B cell (primary cell): ENCODE measurements around the gene MS4A5. TPM values are rescaled to one million over a fixed set of nuclear protein-coding genes. Genes with fewer than 3 reads are reported as not detected.

Source experiments
- ATAC-seq: fragments of 200-7000 bp; cut with Tn5 transposase; one replicate; pipeline ENCODE4 v1.10.0; 2021; ENCODE audit warnings: low read depth, mild to moderate bottlenecking, moderate number of reproducible peaks, moderate library complexity
- CTCF ChIA-PET: fragments of 350-600 bp; sonication (Branson Sonifier 250); formaldehyde crosslinking; loops from one replicate; lab custom pipeline; 2021; ENCODE audit warnings: antibody characterized with exemption, inconsistent platforms; lab: Charles Lee
- POLR2A ChIA-PET: fragments of 350-600 bp; sonication (Branson Sonifier 250); formaldehyde crosslinking; loops from one replicate; lab custom pipeline; 2021; ENCODE audit warnings: antibody characterized with exemption; lab: Charles Lee
- DNase-seq: peaks from one replicate; pipeline ENCODE4 v3.0.0; 2013
- H2AFZ ChIP-seq: 2 replicates; pipeline ENCODE4 v1.6.1; 2012; ENCODE audit warnings: mild to moderate bottlenecking, low read depth, low read length; ENCODE audit not compliant: insufficient read depth, poor library complexity, severe bottlenecking
- H3K27ac ChIP-seq, 2 donors: 1 replicate in 1 of 2; 2 replicates in 1 of 2; pipeline ENCODE4 v1.5.1; 2012 to 2013; ENCODE audit warnings: low read length in 2 of 2, mild to moderate bottlenecking in 2 of 2, moderate library complexity in 1 of 2
- H3K27me3 ChIP-seq, 4 experiments: fragments of 200-600 bp in 1 of 4; sonication (generic) in 1 of 4; replicated peaks in 1 of 4; 1 replicate in 2 of 4; 2 replicates in 2 of 4; pipeline versions ENCODE4 v1.6.1 to v1.7.0; 2013 to 2016; ENCODE audit warnings: low read length in 3 of 4, mild to moderate bottlenecking in 2 of 4, mixed read lengths in 1 of 4, moderate library complexity in 1 of 4; ENCODE audit not compliant: insufficient read depth in 4 of 4, control insufficient read depth in 3 of 4; ENCODE audit errors: control extremely low read depth in 1 of 4
- H3K36me3 ChIP-seq, 2 experiments: replicated peaks in 1 of 2; 1 replicate in 1 of 2; 2 replicates in 1 of 2; pipeline versions ENCODE4 v1.6.1 to v1.7.1; 2013; ENCODE audit warnings: low read length in 1 of 2; ENCODE audit not compliant: insufficient read depth in 2 of 2, control insufficient read depth in 1 of 2; ENCODE audit errors: control extremely low read depth in 1 of 2, extremely low read depth in 1 of 2
- H3K4me1 ChIP-seq, 2 donors: fragments of 200-600 bp in 1 of 2; sonication (generic) in 1 of 2; 1 replicate in 1 of 2; 2 replicates in 1 of 2; pipeline versions ENCODE4 v1.5.1 to v1.6.1; 2013 to 2017; ENCODE audit warnings: low read length in 2 of 2; ENCODE audit not compliant: control insufficient read depth in 2 of 2, insufficient read depth in 2 of 2
- H3K4me2 ChIP-seq: replicated peaks from 2 replicates; pipeline ENCODE3; 2012; ENCODE audit warnings: mild to moderate bottlenecking, low read depth, low read length; ENCODE audit not compliant: poor library complexity, severe bottlenecking
- H3K4me3 ChIP-seq, 5 experiments: fragments of 200-600 bp in 1 of 5; sonication (generic) in 1 of 5; 1 replicate in 3 of 5; 2 replicates in 2 of 5; pipeline versions ENCODE4 v1.5.1 to v1.7.0; 2011 to 2016; ENCODE audit warnings: low read length in 4 of 5, mild to moderate bottlenecking in 4 of 5, low read depth in 2 of 5, control low read depth in 1 of 5, moderate library complexity in 1 of 5; ENCODE audit not compliant: insufficient read depth in 1 of 5; ENCODE audit errors: control extremely low read depth in 1 of 5, extremely low read depth in 1 of 5
- H3K79me2 ChIP-seq: fragments of 200-600 bp; sonication (generic); one replicate; pipeline ENCODE4 v1.6.0; 2016; ENCODE audit warnings: low read length; ENCODE audit not compliant: control insufficient read depth, insufficient read depth
- H3K9ac ChIP-seq: fragments of 200-600 bp; sonication (generic); 2 replicates; pipeline ENCODE4 v1.6.1; 2017; ENCODE audit warnings: mild to moderate bottlenecking, low read length, moderate library complexity
- H3K9me3 ChIP-seq, 3 donors: one replicate each; pipeline versions ENCODE4 v1.6.1 to v1.7.1; 2013; ENCODE audit warnings: low read length in 2 of 3; ENCODE audit not compliant: control insufficient read depth in 2 of 3, insufficient read depth in 1 of 3; ENCODE audit errors: control extremely low read depth in 1 of 3
- H4K20me1 ChIP-seq: 2 replicates; pipeline ENCODE4 v1.6.0; 2012; ENCODE audit warnings: mild to moderate bottlenecking, low read length; ENCODE audit not compliant: insufficient read depth, control insufficient read depth, poor library complexity, severe bottlenecking
- H3K27ac Mint-ChIP-seq: one replicate; pipeline ENCODE4 v1.8.0; 2021; ENCODE audit warnings: mixed read lengths
- H3K27me3 Mint-ChIP-seq: one replicate; pipeline ENCODE4 v1.8.0; 2021; ENCODE audit warnings: mixed read lengths
- H3K4me1 Mint-ChIP-seq: one replicate; pipeline ENCODE4 v1.8.0; 2021; ENCODE audit warnings: mixed read lengths
- H3K4me3 Mint-ChIP-seq: one replicate; pipeline ENCODE4 v1.8.0; 2021; ENCODE audit warnings: mixed read lengths
- H3K9me3 Mint-ChIP-seq: one replicate; pipeline ENCODE4 v1.8.0; 2022; ENCODE audit warnings: mixed read lengths; ENCODE audit not compliant: insufficient read depth
- EZH2 ChIP-seq: IDR thresholded peaks from 2 replicates; pipeline ENCODE4 v1.6.1; 2012; ENCODE audit warnings: borderline replicate concordance, low read depth, mild to moderate bottlenecking, moderate library complexity, low read length; ENCODE audit not compliant: insufficient read depth, poor library complexity, severe bottlenecking
- WGBS: methylation state at CpG from one replicate; pipeline ENCODE4 v1.1.5; 2013; ENCODE audit warnings: missing lambda C conversion rate; ENCODE audit not compliant: insufficient coverage; 5-methylcytosine and 5-hydroxymethylcytosine counted together
- intact Hi-C: fragments of 100-400 bp; cut with micrococcal nuclease; formaldehyde crosslinking; loops from one replicate; pipeline ENCODE4 v1.10.0; 2022
- polyA plus RNA-seq: library from polyadenylated mRNA; depleted of rRNA; stranded (reverse); fragments of >200 nt; gene quantifications from 2 replicates; pipeline ENCODE4 v1.2.3, GENCODE V29; 2012
- total RNA-seq, 2 donors: library from RNA; stranded (reverse); fragments of 120-200 nt in 1 of 2; gene quantifications; 1 replicate in 1 of 2; 2 replicates in 1 of 2; pipeline versions ENCODE4 v1.2.3 to v1.2.4, GENCODE V29; 2013 to 2022
- TF ChIP-seq, protein P1 (sequence below): fragments of 200-600 bp; IDR thresholded peaks from one replicate; pipeline ENCODE4 v1.8.0; 2022; ENCODE audit warnings: antibody characterized with exemption, mild to moderate bottlenecking

Gene MS4A5
- total and polyA plus RNA-seq, 2 donors (not counting 1 experiment from before 2014, with no cell fraction given) = not detected

DNA sequence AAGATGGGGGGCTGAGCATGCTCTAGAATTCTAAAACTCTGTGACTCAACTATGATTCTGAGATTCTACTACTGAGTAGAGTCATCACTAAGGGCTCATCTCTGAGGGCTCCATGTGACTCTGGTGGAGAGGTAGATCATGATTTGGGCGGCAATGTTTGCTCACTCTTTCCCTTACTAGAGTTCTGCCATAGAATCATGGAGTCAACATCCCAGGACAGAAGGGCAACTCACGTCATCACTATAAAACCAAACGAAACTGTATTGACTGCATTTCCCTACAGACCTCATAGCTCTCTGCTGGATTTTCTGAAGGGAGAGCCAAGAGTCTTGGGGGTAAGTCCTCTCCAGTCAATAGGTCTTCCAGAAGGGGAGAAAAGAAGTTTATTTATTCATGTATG lies 33.0 kb upstream of the MS4A5 start, which contains the start of gene MS4A14:
TSS of gene MS4A14 (plus strand) at position 78 of the 400 bp plus-strand sequence. CDS start at position 198, 120 bp downstream.
- TF ChIP-seq, protein P1, sequence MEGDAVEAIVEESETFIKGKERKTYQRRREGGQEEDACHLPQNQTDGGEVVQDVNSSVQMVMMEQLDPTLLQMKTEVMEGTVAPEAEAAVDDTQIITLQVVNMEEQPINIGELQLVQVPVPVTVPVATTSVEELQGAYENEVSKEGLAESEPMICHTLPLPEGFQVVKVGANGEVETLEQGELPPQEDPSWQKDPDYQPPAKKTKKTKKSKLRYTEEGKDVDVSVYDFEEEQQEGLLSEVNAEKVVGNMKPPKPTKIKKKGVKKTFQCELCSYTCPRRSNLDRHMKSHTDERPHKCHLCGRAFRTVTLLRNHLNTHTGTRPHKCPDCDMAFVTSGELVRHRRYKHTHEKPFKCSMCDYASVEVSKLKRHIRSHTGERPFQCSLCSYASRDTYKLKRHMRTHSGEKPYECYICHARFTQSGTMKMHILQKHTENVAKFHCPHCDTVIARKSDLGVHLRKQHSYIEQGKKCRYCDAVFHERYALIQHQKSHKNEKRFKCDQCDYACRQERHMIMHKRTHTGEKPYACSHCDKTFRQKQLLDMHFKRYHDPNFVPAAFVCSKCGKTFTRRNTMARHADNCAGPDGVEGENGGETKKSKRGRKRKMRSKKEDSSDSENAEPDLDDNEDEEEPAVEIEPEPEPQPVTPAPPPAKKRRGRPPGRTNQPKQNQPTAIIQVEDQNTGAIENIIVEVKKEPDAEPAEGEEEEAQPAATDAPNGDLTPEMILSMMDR = no peak
- no peak for TF ChIP-seq EZH2
- no peaks in the 10 kb centered on the region for H3K9me3 ChIP-seq
- ChIA-PET CTCF (interaction anchor here (0.7 to 3.4 kb wide), 10 partner anchors 14 to 91 kb away, joined by 3 to 26 read pairs (median 4); partner anchors contain the start of genes MS4A1 and MS4A7), POLR2A (interaction anchor here (1.5 kb wide), 3 partner anchors 9 to 63 kb away, joined by 3 to 11 read pairs (median 6); partner anchors contain the start of gene MS4A1)
- H3K4me3 Mint-ChIP-seq = peak within 1 kb of the TSS; percentile 70
- H3K4me1 ChIP-seq = peaks cover 32 to 42% of the 10 kb centered on the region in 2 donors
- H3K4me3 ChIP-seq = peak within 1 kb of the TSS in 3 of 5 experiments; percentile 7 to 23 (median 16)
- no peaks in the 10 kb centered on the region for H3K27me3 Mint-ChIP-seq
- peak within 1 kb of the TSS; percentile 8 for H2AFZ ChIP-seq
- intact Hi-C loops = loop anchor here (1.0 to 5.0 kb wide), 4 partner anchors 18 to 59 kb away; partner anchors contain the start of genes MS4A1 and MS4A7
- H3K27ac Mint-ChIP-seq = peak within 1 kb of the TSS; percentile 86
- WGBS = no CpG with 5 or more reads among the region's 3 CpGs
- H3K9me3 Mint-ChIP-seq = peaks cover 2% of the 10 kb centered on the region
- H4K20me1 ChIP-seq = no peaks in the 10 kb centered on the region
- H3K4me1 Mint-ChIP-seq = peaks cover 65% of the 10 kb centered on the region
- no peak for DNase-seq
- peak; percentile 25 for ATAC-seq
- H3K27me3 ChIP-seq = no peaks in the 10 kb centered on the region
- peak within 1 kb of the TSS; percentile 65 for H3K4me2 ChIP-seq
- H3K27ac ChIP-seq = peak within 1 kb of the TSS; percentile 74 to 79
- peaks cover 0 to 4% of the 10 kb centered on the region in 2 experiments for H3K36me3 ChIP-seq
- H3K9ac ChIP-seq = peak within 1 kb of the TSS; percentile 30
- H3K79me2 ChIP-seq = peaks cover 15% of the 10 kb centered on the region

DNA sequence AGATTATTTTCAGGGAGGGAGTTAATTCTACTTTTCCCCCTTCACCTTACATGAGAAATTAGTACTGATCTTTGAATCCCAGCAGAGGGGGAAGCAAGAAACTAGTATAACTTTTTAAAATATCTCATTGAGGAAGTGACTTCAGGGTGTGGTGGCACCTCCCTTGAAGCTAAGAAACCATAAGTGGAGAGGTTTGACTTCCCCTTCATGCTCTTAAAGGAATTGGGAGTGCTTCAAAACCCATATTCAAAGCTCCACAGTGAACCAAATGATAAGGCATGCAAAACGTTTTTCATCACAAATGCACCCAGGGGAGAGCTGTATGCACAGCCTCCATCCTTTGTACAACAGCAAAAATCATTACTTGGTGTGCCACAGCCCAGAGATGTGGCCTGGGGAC lies 32.6 kb upstream of the MS4A5 start:
- intact Hi-C loops = loop anchor here (1.0 to 5.0 kb wide), 4 partner anchors 18 to 59 kb away; partner anchors contain the start of genes MS4A1 and MS4A7
- Mint-ChIP-seq H3K27me3 (no peaks in the 10 kb centered on the region), H3K4me1 (peaks cover 69% of the 10 kb centered on the region), H3K4me3 (peak overlapping the region; percentile 70), H3K9me3 (peaks cover 6% of the 10 kb centered on the region), H3K27ac (peak overlapping the region; percentile 86)
- no peaks in the 10 kb centered on the region for H4K20me1 ChIP-seq
- no peaks in the 10 kb centered on the region for H3K27me3 ChIP-seq
- H3K4me2 ChIP-seq = peak overlapping the region; percentile 65
- POLR2A ChIA-PET = interaction anchor here (0.5 to 1.5 kb wide), 7 partner anchors 9 to 366 kb away, joined by 3 to 11 read pairs (median 4); partner anchors contain the start of gene MS4A1
- ATAC-seq (peak; percentile 92), DNase-seq (peak; percentile 80)
- peaks cover 32 to 41% of the 10 kb centered on the region in 2 donors for H3K4me1 ChIP-seq
- H3K9ac ChIP-seq = peak overlapping the region; percentile 30
- H2AFZ ChIP-seq = peak overlapping the region; percentile 8
- CTCF ChIA-PET = interaction anchor here (0.7 to 3.4 kb wide), 12 partner anchors 15 to 90 kb away, joined by 3 to 26 read pairs (median 4); partner anchors contain the start of genes MS4A1 and MS4A7
- H3K27ac ChIP-seq = peak overlapping the region; percentile 74 to 79
- peaks cover 0 to 4% of the 10 kb centered on the region in 2 experiments for H3K36me3 ChIP-seq
- peak overlapping the region in 3 of 5 experiments; percentile 7 to 23 (median 16) for H3K4me3 ChIP-seq
- peaks cover 11% of the 10 kb centered on the region for H3K79me2 ChIP-seq
- WGBS = 0% methylated on average over 1 of the region's 1 CpG
- H3K9me3 ChIP-seq = peaks cover 0 to 4% (median 0%) of the 10 kb centered on the region in 3 donors
- TF ChIP-seq, protein P1 = no peak
- TF ChIP-seq EZH2 = no peak
